SK-N-SH treated with all-trans-retinoic acid at 6 μM for 48 hours (cell line): ENCODE data around the gene ARMH3.

Experiments used
- ARNTL ChIP-seq: fragments of 450-650 bp; formaldehyde crosslinking; IDR thresholded peaks from 2 replicates; pipeline ENCODE4 v1.5.0; 2020; ENCODE audit warnings: low read depth, mild to moderate bottlenecking, moderate library complexity, borderline replicate concordance
- GLIS3 ChIP-seq: fragments of 250-450 bp; sonication (Bioruptor Pico); IDR thresholded peaks from 2 replicates; pipeline ENCODE4 v1.5.0; 2020; ENCODE audit warnings: mild to moderate bottlenecking, moderate library complexity
- PPARA ChIP-seq: fragments of 250-450 bp; sonication (Bioruptor Pico); IDR thresholded peaks from 2 replicates; pipeline ENCODE4 v1.5.0; 2020; ENCODE audit warnings: mild to moderate bottlenecking, borderline replicate concordance
- RARB ChIP-seq: fragments of 250-450 bp; sonication (Bioruptor Pico); IDR thresholded peaks from 2 replicates; pipeline ENCODE4 v1.8.0; 2021; ENCODE audit warnings: mild to moderate bottlenecking, moderate library complexity
- ZFP30 ChIP-seq: fragments of 450-650 bp; formaldehyde crosslinking; IDR thresholded peaks from 2 replicates; pipeline ENCODE4 v1.5.0; 2022; ENCODE audit warnings: mild to moderate bottlenecking, moderate library complexity
- TF ChIP-seq, protein P1 (sequence below): fragments of 250-450 bp; sonication (Bioruptor Pico); IDR thresholded peaks from 2 replicates; pipeline ENCODE4 v1.8.0; 2020; ENCODE audit warnings: mild to moderate bottlenecking, moderate library complexity, borderline replicate concordance

DNA sequence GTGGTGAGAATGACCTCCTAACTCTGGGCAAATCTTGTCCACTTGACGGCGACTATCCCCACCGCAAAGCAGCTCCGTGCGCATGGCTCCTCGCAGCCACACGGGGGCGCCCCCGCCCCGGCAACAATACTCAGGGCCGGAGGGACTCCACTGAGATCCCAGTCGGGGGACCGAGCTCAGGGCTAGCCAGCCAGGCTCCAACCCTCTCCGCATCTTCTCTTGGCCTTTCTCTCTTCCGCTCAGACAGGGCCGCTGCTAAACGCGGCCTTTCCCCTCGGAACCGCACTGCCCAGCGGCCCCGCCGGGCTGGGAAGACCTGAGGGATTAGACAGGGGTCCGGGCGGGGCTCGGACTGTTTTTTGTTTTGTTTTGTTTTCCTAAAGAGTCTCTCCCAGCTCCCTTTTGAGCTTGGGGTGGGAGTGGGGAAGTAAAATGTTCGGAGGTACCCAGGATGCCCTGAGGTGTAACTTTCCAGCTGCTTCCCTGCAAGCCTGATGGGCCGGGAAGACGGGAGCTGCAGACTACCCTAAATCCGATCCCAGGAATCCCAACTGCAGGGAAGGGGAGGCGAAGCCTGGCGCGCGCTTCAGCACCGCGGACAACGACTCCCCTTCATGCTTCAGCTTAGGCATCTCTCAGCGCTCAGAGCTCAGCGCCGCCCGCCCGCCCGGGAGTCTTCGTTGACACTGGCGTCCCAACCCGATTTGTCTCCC is 215.1 kb downstream of the ARMH3 start:
- no peak for TF ChIP-seq ZFP30 (CRISPR knock-in tag)
- TF ChIP-seq PPARA (CRISPR knock-in tag): no peak
- no peak for TF ChIP-seq RARB (CRISPR knock-in tag)
- TF ChIP-seq, protein P1, sequence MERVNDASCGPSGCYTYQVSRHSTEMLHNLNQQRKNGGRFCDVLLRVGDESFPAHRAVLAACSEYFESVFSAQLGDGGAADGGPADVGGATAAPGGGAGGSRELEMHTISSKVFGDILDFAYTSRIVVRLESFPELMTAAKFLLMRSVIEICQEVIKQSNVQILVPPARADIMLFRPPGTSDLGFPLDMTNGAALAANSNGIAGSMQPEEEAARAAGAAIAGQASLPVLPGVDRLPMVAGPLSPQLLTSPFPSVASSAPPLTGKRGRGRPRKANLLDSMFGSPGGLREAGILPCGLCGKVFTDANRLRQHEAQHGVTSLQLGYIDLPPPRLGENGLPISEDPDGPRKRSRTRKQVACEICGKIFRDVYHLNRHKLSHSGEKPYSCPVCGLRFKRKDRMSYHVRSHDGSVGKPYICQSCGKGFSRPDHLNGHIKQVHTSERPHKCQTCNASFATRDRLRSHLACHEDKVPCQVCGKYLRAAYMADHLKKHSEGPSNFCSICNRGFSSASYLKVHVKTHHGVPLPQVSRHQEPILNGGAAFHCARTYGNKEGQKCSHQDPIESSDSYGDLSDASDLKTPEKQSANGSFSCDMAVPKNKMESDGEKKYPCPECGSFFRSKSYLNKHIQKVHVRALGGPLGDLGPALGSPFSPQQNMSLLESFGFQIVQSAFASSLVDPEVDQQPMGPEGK (CRISPR knock-in tag): no peak
- no peak for TF ChIP-seq ARNTL (CRISPR knock-in tag)
- TF ChIP-seq GLIS3 (CRISPR knock-in tag): no peak
